ENCODE measurements around the gene DCD. TPM values are rescaled to one million over a fixed set of nuclear protein-coding genes. Genes with fewer than 3 reads are reported as not detected.
"Not testable (repeated sequence)": the region's sequence is repeated elsewhere in the genome, so short reads cannot be mapped to it uniquely, and the experiment has no call there.

The DCD gene
- total RNA-seq, 2 donors from 2014 or later: not detected

- Mint-ChIP-seq H3K27me3 (peaks cover 44% of the 10 kb centered on the region), H3K27ac (no peak overlapping the region), H3K4me1 (no peaks in the 10 kb centered on the region), H3K4me3 (no peak overlapping the region), H3K36me3 (ENCODE audit: low read depth) (no peaks in the 10 kb centered on the region)
- no peaks in the 10 kb centered on the region for H3K9me3 ChIP-seq (ENCODE audit: control insufficient read depth, low read length, poor library complexity, severe bottlenecking)
- ATAC-seq (no peak), DNase-seq (no peak)
These were observed 7.1 kb downstream of the DCD start for GRCh38 chr12:54641089-54641488.

- not testable (repeated sequence) for H3K9me3 ChIP-seq (ENCODE audit: control insufficient read depth, low read length, poor library complexity, severe bottlenecking); DNase-seq; H3K36me3 Mint-ChIP-seq (ENCODE audit: low read depth); ATAC-seq; H3K4me1 Mint-ChIP-seq; H3K27ac Mint-ChIP-seq; H3K4me3 Mint-ChIP-seq
- H3K27me3 Mint-ChIP-seq: peaks cover 38% of the 10 kb centered on the region
These were observed 9.1 kb downstream of the DCD start for GRCh38 chr12:54639112-54639511.

- ATAC-seq (no peak), DNase-seq (no peak)
- H3K9me3 ChIP-seq (ENCODE audit: control insufficient read depth, low read length, poor library complexity, severe bottlenecking): no peaks in the 10 kb centered on the region
- peaks cover 9% of the 10 kb centered on the region for H3K4me1 Mint-ChIP-seq
- no peak within 1 kb of the TSS for H3K4me3 Mint-ChIP-seq
- H3K36me3 Mint-ChIP-seq (ENCODE audit: low read depth): peaks cover 3% of the 10 kb centered on the region
- H3K27ac Mint-ChIP-seq: no peak within 1 kb of the TSS
- peaks cover 57% of the 10 kb centered on the region for H3K27me3 Mint-ChIP-seq
These were observed 13.4 kb downstream of the DCD start, which contains the start of gene LACRT for GRCh38 chr12:54634795-54635194. Gene LACRT, minus strand, starts transcription at chr12:54634895. Its CDS starts 54 bp downstream, at chr12:54634841.

- H3K4me3 Mint-ChIP-seq: no peak overlapping the region
- DNase-seq (no peak), ATAC-seq (no peak)
- H3K4me1 Mint-ChIP-seq: peaks cover 9% of the 10 kb centered on the region
- no peaks in the 10 kb centered on the region for H3K9me3 ChIP-seq (ENCODE audit: control insufficient read depth, low read length, poor library complexity, severe bottlenecking)
- H3K27me3 Mint-ChIP-seq: peaks cover 70% of the 10 kb centered on the region
- no peak overlapping the region for H3K27ac Mint-ChIP-seq
- peaks cover 3% of the 10 kb centered on the region for H3K36me3 Mint-ChIP-seq (ENCODE audit: low read depth)
These were observed 16.0 kb downstream of the DCD start for GRCh38 chr12:54631988-54632728.

GRCh38 chr12:54631551-54631950 is 16.6 kb downstream of the DCD start:
- ATAC-seq (no peak), DNase-seq (no peak)
- peaks cover 9% of the 10 kb centered on the region for H3K4me1 Mint-ChIP-seq
- no peak overlapping the region for H3K27ac Mint-ChIP-seq
- H3K9me3 ChIP-seq (ENCODE audit: control insufficient read depth, low read length, poor library complexity, severe bottlenecking): no peaks in the 10 kb centered on the region
- peaks cover 65% of the 10 kb centered on the region for H3K27me3 Mint-ChIP-seq
- H3K4me3 Mint-ChIP-seq: no peak overlapping the region
- H3K36me3 Mint-ChIP-seq (ENCODE audit: low read depth): peaks cover 3% of the 10 kb centered on the region

GRCh38 chr12:54629925-54630324 is 18.2 kb downstream of the DCD start:
- H3K27me3 Mint-ChIP-seq: peaks cover 53% of the 10 kb centered on the region

GRCh38 chr12:54628186-54628846 is 19.8 kb downstream of the DCD start:
- Mint-ChIP-seq H3K36me3 (ENCODE audit: low read depth) (peaks cover 3% of the 10 kb centered on the region), H3K27ac (no peak overlapping the region), H3K4me1 (peaks cover 9% of the 10 kb centered on the region), H3K27me3 (peaks cover 49% of the 10 kb centered on the region), H3K4me3 (no peak overlapping the region)
- DNase-seq (no peak), ATAC-seq (no peak)
- H3K9me3 ChIP-seq (ENCODE audit: control insufficient read depth, low read length, poor library complexity, severe bottlenecking): no peaks in the 10 kb centered on the region

More at GRCh38 chr12:54629925-54630324, 18.2 kb downstream of the DCD start:
- ATAC-seq (no peak), DNase-seq (no peak)
- Mint-ChIP-seq H3K4me1 (peaks cover 9% of the 10 kb centered on the region), H3K4me3 (no peak overlapping the region), H3K36me3 (ENCODE audit: low read depth) (peaks cover 3% of the 10 kb centered on the region), H3K27ac (no peak overlapping the region)
- no peaks in the 10 kb centered on the region for H3K9me3 ChIP-seq (ENCODE audit: control insufficient read depth, low read length, poor library complexity, severe bottlenecking)

- ATAC-seq: no peak
- Mint-ChIP-seq H3K27ac (no peak overlapping the region), H3K4me3 (no peak overlapping the region), H3K36me3 (ENCODE audit: low read depth) (peaks cover 3% of the 10 kb centered on the region), H3K4me1 (peaks cover 4% of the 10 kb centered on the region), H3K27me3 (peaks cover 49% of the 10 kb centered on the region)
- no peaks in the 10 kb centered on the region for H3K9me3 ChIP-seq (ENCODE audit: control insufficient read depth, low read length, poor library complexity, severe bottlenecking)
- DNase-seq: no peak
These were observed 20.9 kb downstream of the DCD start for GRCh38 chr12:54627304-54627703.

- no peaks in the 10 kb centered on the region for H3K36me3 Mint-ChIP-seq (ENCODE audit: low read depth)
- DNase-seq (no peak), ATAC-seq (no peak)
- H3K27ac Mint-ChIP-seq: no peak overlapping the region
- H3K27me3 Mint-ChIP-seq: peaks cover 58% of the 10 kb centered on the region
- H3K4me3 Mint-ChIP-seq: no peak overlapping the region
- peaks cover 2% of the 10 kb centered on the region for H3K4me1 Mint-ChIP-seq
- H3K9me3 ChIP-seq (ENCODE audit: control insufficient read depth, low read length, poor library complexity, severe bottlenecking): no peaks in the 10 kb centered on the region
These were observed 22.6 kb downstream of the DCD start for GRCh38 chr12:54625598-54625997.

- no peaks in the 10 kb centered on the region for H3K36me3 Mint-ChIP-seq (ENCODE audit: low read depth)
- no peak overlapping the region for H3K27ac Mint-ChIP-seq
- ATAC-seq (no peak), DNase-seq (no peak)
- H3K9me3 ChIP-seq (ENCODE audit: control insufficient read depth, low read length, poor library complexity, severe bottlenecking): no peaks in the 10 kb centered on the region
- H3K4me1 Mint-ChIP-seq: peaks cover 2% of the 10 kb centered on the region
- H3K4me3 Mint-ChIP-seq: no peak overlapping the region
- H3K27me3 Mint-ChIP-seq: peaks cover 50% of the 10 kb centered on the region
These were observed 23.6 kb downstream of the DCD start for GRCh38 chr12:54624315-54625279.

GRCh38 chr12:54622463-54623183 is 25.5 kb downstream of the DCD start:
- no peaks in the 10 kb centered on the region for H3K36me3 Mint-ChIP-seq (ENCODE audit: low read depth)
- DNase-seq (no peak), ATAC-seq (no peak)
- no peak overlapping the region for H3K4me3 Mint-ChIP-seq
- no peaks in the 10 kb centered on the region for H3K9me3 ChIP-seq (ENCODE audit: control insufficient read depth, low read length, poor library complexity, severe bottlenecking)
- H3K4me1 Mint-ChIP-seq: peaks cover 4% of the 10 kb centered on the region
- H3K27me3 Mint-ChIP-seq: peaks cover 49% of the 10 kb centered on the region
- no peak overlapping the region for H3K27ac Mint-ChIP-seq

GRCh38 chr12:54616933-54617680 is 31.1 kb downstream of the DCD start:
- no peaks in the 10 kb centered on the region for H3K9me3 ChIP-seq (ENCODE audit: control insufficient read depth, low read length, poor library complexity, severe bottlenecking)
- ATAC-seq (no peak), DNase-seq (no peak)
- no peak overlapping the region for H3K4me3 Mint-ChIP-seq
- H3K4me1 Mint-ChIP-seq: peaks cover 10% of the 10 kb centered on the region
- no peak overlapping the region for H3K27ac Mint-ChIP-seq
- peaks cover 2% of the 10 kb centered on the region for H3K36me3 Mint-ChIP-seq (ENCODE audit: low read depth)
- peaks cover 78% of the 10 kb centered on the region for H3K27me3 Mint-ChIP-seq
